Retinal pigment epithelial cell (primary cell): ENCODE data around the gene MRPS24.
"Not testable (repeated sequence)": the region's sequence is repeated elsewhere in the genome, so short reads cannot be mapped to it uniquely, and the experiment has no call there.

Experiments
- DNase-seq: peaks from one replicate; pipeline ENCODE4 v3.0.0-alpha.2; 2010; ENCODE audit warnings: low read depth
- H3K4me3 ChIP-seq: 2 replicates; pipeline ENCODE4 v1.5.1; 2011; ENCODE audit warnings: mild to moderate bottlenecking, low read length, control low read depth, moderate library complexity
- CTCF ChIP-seq: conservative IDR thresholded peaks from 2 replicates; pipeline ENCODE4 v1.5.1; 2011; ENCODE audit warnings: low read depth, low read length, control low read depth, inconsistent platforms

The MRPS24 gene

GRCh38 chr7:43904533-43905208, 35.4 kb upstream of the MRPS24 start:
- peak overlapping the region; percentile 75 for H3K4me3 ChIP-seq
- no peak for TF ChIP-seq CTCF
- DNase-seq, result no peak

DNA sequence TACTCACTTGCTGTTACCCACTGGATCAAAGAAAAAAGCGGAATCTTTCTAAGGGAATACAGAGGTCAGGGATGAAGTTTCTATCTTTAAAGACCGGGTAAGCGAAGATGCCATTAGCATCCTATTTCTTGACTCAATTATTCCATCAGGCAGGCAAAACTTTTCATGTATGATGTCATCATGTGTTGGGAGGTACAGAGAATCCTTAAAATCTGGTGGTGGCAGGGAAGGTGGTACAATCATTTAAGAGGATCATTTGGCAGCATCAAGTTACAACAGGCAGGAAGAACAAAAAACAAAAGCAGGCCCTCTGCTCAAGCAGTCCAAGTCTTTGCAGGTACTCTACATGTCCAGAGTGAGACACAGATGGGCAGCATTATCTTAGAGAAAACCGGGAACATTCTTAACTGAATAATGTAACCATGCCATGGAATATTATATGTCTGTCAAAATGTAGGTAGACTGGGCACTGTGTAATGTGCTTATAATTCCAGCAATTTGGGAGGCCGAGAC, 33.3 kb upstream of the MRPS24 start:
- DNase-seq, result no peak
- no peak overlapping the region for H3K4me3 ChIP-seq
- no peak for TF ChIP-seq CTCF

GRCh38 chr7:43898571-43898970, 29.3 kb upstream of the MRPS24 start:
- DNase-seq, H3K4me3 ChIP-seq: not testable (repeated sequence)

- no peak overlapping the region for H3K4me3 ChIP-seq
- no peak for DNase-seq
- no peak for TF ChIP-seq CTCF
These were observed 26.6 kb upstream of the MRPS24 start for GRCh38 chr7:43895847-43896415.

DNA sequence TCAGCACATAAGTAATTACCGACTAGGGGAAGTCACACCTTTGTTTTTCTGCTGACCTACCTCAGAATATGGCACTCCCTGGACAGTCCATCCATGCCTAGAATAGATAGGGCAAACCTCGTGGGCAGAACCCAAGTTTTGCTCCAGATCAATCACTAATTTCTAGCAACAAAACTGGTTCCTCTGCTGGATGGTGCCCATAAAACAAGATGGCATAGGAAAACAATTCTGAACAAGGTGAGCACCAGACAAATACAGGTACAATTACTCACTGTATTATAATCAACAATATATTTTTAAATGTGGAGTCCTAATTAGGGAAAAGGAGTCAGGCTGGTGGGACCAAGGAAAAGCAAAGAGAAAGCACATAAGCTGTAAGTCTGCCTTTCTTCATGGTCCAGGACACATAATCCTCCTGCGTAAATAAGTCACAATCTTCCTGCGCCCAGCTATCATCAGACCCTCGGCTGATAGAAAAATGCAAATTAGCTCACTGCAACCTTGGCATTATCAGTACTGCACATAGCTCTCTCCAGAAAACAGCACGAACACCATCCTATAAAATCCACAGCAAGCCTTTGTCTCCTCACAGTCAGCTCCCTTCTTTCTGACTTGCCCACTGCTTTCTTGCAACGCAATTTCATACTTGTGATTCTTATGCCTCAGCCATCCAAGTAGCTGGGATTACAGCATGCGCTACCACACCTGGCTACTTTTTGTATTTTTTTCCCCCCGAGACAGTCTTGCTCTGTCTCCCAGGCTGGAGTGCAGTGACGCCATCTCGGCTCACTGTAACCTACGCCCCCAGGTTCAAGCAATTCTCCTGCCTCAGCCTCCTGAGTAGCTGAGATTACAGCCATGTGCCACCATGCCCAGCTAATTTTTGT, 22.0 kb upstream of the MRPS24 start:
- DNase-seq, result no peak
- TF ChIP-seq CTCF, result no peak
- no peak overlapping the region for H3K4me3 ChIP-seq

DNA sequence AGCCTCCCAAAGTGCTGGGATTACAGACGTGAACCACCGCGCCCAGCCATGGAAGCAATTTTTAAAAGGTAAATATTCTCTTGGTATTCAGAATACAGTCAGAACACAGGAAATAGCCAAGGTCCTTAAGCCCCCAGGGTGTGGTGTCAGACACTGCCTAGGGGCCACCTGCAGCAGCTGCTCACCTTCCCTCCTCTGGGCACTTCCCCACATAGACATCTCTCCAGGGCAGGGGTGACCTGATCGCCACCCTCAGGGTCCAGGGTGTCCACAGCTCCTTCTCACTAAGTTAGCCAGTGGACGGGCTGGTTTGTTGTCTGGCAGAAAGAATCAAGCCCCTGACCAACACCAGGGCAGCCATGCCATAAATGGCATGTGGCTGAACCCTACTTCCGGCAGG, 21.2 kb upstream of the MRPS24 start:
- H3K4me3 ChIP-seq, result no peak overlapping the region
- DNase-seq, result no peak
- no peak for TF ChIP-seq CTCF
